Esophagus squamous epithelium (tissue), 4 donors: ENCODE measurements around the gene FJX1.

Experiments
- CTCF ChIP-seq, 6 experiments: fragments of 450-650 bp in 4 of 6; fragments of 200-600 bp in 2 of 6; sonication (generic) in 2 of 6; IDR thresholded peaks; one replicate each; pipeline ENCODE4 v1.5.1; 2016 to 2019; ENCODE audit warnings: antibody characterized with exemption in 6 of 6, mild to moderate bottlenecking in 4 of 6, moderate library complexity in 4 of 6
- POLR2A ChIP-seq, 4 donors: fragments of 450-650 bp; IDR thresholded peaks; one replicate each; pipeline ENCODE4 v1.6.1; 2017; ENCODE audit warnings: antibody characterized with exemption in 4 of 4, mild to moderate bottlenecking in 4 of 4, moderate library complexity in 3 of 4

GRCh38 chr11:35620795-35621194 is 2.5 kb downstream of the FJX1 start:
- TF ChIP-seq POLR2A (IDR thresholded peaks at IDR 0.05) (no peak), CTCF (IDR thresholded peaks at IDR 0.05) (no peak)
